ENCODE measurements around the gene RTKN. TPM values are rescaled to one million over a fixed set of nuclear protein-coding genes. Genes with fewer than 3 reads are reported as not detected.

RTKN gene
- total and polyA plus RNA-seq, 10 of the 15 experiments (the other 5 are each of a cell fraction or from before 2014, with no cell fraction given): 0.50 to 12.3 (median 5.4) TPM

DNA sequence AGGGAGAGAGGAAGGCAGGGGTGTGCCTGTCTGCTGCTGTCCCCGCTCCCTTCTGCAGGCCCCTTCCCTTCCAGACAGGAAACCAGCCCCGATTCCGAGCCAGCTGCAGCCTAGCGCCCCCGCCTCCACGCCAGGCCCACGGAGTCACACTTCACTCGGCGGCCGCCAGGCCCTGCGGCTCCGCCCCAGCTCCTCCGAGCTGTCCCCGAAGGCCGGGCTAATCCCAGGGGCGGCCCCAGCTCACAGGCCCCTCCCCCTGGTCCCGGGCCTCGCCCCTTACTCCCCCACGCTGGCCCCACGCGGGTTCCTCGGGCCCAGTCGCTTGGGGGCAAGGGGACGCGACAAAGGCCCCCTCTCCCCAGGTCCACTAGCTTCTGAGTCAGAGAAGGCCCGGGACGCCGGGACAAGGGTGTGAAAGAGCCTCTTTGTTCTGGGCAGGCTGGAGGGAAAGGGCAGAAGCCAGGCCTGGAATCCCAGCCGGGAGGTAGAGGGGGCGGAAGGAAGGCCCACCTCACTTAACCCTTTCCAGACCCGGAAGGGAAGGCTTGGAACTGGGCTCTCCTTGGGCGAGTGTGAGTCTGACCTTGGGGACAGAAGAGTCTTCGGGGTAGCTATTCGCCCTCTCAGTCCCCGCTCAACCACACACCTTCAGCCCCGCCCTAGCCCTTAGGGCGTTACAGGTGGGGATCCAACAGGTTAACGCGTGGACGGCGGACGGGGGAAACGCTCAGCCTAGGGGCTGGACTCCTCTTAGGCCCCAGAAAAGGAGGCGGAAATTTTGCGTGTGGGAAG, 1.2 kb downstream of the RTKN start (continued):
- TF ChIP-seq EGR1 (IDR thresholded peaks at IDR 0.05; ENCODE audit: borderline replicate concordance in 1 of 2, low read depth in 2 of 2, low read length in 2 of 2): peak in 1 of 2 experiments; percentile 81; a peak in 2 of 3 replicates
- no peak for TF ChIP-seq ZSCAN29 (IDR thresholded peaks at IDR 0.05)
- peak; percentile 57; the same call in 1 of the 2 replicates for TF ChIP-seq DPF2 (IDR thresholded peaks at IDR 0.05)
- TF ChIP-seq, protein P1, sequence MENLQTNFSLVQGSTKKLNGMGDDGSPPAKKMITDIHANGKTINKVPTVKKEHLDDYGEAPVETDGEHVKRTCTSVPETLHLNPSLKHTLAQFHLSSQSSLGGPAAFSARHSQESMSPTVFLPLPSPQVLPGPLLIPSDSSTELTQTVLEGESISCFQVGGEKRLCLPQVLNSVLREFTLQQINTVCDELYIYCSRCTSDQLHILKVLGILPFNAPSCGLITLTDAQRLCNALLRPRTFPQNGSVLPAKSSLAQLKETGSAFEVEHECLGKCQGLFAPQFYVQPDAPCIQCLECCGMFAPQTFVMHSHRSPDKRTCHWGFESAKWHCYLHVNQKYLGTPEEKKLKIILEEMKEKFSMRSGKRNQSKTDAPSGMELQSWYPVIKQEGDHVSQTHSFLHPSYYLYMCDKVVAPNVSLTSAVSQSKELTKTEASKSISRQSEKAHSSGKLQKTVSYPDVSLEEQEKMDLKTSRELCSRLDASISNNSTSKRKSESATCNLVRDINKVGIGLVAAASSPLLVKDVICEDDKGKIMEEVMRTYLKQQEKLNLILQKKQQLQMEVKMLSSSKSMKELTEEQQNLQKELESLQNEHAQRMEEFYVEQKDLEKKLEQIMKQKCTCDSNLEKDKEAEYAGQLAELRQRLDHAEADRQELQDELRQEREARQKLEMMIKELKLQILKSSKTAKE (IDR thresholded peaks at IDR 0.05; ENCODE audit: low read depth, poor library complexity, severe bottlenecking): no peak
- peak; percentile 72; the same call in 1 of the 2 replicates for TF ChIP-seq TCF3 (IDR thresholded peaks at IDR 0.05; ENCODE audit: borderline replicate concordance, insufficient read depth, low read depth, low read length)
- TF ChIP-seq TBL1XR1 (IDR thresholded peaks at IDR 0.05; ENCODE audit: low read depth, low read length): no peak
- peak; percentile 83; the same call in 1 of the 2 replicates for TF ChIP-seq BACH1 (IDR thresholded peaks at IDR 0.05; ENCODE audit: borderline replicate concordance)
- TF ChIP-seq, protein P2, sequence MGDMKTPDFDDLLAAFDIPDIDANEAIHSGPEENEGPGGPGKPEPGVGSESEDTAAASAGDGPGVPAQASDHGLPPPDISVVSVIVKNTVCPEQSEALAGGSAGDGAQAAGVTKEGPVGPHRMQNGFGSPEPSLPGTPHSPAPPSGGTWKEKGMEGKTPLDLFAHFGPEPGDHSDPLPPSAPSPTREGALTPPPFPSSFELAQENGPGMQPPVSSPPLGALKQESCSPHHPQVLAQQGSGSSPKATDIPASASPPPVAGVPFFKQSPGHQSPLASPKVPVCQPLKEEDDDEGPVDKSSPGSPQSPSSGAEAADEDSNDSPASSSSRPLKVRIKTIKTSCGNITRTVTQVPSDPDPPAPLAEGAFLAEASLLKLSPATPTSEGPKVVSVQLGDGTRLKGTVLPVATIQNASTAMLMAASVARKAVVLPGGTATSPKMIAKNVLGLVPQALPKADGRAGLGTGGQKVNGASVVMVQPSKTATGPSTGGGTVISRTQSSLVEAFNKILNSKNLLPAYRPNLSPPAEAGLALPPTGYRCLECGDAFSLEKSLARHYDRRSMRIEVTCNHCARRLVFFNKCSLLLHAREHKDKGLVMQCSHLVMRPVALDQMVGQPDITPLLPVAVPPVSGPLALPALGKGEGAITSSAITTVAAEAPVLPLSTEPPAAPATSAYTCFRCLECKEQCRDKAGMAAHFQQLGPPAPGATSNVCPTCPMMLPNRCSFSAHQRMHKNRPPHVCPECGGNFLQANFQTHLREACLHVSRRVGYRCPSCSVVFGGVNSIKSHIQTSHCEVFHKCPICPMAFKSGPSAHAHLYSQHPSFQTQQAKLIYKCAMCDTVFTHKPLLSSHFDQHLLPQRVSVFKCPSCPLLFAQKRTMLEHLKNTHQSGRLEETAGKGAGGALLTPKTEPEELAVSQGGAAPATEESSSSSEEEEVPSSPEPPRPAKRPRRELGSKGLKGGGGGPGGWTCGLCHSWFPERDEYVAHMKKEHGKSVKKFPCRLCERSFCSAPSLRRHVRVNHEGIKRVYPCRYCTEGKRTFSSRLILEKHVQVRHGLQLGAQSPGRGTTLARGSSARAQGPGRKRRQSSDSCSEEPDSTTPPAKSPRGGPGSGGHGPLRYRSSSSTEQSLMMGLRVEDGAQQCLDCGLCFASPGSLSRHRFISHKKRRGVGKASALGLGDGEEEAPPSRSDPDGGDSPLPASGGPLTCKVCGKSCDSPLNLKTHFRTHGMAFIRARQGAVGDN (IDR thresholded peaks at IDR 0.05): peak; percentile 64; the same call in 1 of the 2 replicates
- TF ChIP-seq SIX5 (IDR thresholded peaks at IDR 0.05; ENCODE audit: low read depth, low read length, severe bottlenecking): no peak
- TF ChIP-seq GABPA (IDR thresholded peaks at IDR 0.05; ENCODE audit: low read depth): no peak
- TF ChIP-seq FOS (IDR thresholded peaks at IDR 0.05; ENCODE audit: borderline replicate concordance, extremely low read depth, insufficient read length): no peak
- TF ChIP-seq MXI1 (IDR thresholded peaks at IDR 0.05; ENCODE audit: low read depth, low read length): peak; percentile 56; the same call in 1 of the 2 replicates
- TF ChIP-seq POLR2AphosphoS5 (IDR thresholded peaks at IDR 0.05; ENCODE audit: low read length): peak; percentile 54; the same call in 1 of the 2 replicates
- TF ChIP-seq, protein P3, sequence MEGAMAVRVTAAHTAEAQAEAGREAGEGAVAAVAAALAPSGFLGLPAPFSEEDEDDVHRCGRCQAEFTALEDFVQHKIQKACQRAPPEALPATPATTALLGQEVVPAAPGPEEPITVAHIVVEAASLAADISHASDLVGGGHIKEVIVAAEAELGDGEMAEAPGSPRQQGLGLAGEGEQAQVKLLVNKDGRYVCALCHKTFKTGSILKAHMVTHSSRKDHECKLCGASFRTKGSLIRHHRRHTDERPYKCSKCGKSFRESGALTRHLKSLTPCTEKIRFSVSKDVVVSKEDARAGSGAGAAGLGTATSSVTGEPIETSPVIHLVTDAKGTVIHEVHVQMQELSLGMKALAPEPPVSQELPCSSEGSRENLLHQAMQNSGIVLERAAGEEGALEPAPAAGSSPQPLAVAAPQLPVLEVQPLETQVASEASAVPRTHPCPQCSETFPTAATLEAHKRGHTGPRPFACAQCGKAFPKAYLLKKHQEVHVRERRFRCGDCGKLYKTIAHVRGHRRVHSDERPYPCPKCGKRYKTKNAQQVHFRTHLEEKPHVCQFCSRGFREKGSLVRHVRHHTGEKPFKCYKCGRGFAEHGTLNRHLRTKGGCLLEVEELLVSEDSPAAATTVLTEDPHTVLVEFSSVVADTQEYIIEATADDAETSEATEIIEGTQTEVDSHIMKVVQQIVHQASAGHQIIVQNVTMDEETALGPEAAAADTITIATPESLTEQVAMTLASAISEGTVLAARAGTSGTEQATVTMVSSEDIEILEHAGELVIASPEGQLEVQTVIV (IDR thresholded peaks at IDR 0.05; ENCODE audit: borderline replicate concordance, partially characterized antibody): no peak
- no peak for TF ChIP-seq KLF5 (IDR thresholded peaks at IDR 0.05; ENCODE audit: partially characterized antibody)
- TF ChIP-seq, protein P4, sequence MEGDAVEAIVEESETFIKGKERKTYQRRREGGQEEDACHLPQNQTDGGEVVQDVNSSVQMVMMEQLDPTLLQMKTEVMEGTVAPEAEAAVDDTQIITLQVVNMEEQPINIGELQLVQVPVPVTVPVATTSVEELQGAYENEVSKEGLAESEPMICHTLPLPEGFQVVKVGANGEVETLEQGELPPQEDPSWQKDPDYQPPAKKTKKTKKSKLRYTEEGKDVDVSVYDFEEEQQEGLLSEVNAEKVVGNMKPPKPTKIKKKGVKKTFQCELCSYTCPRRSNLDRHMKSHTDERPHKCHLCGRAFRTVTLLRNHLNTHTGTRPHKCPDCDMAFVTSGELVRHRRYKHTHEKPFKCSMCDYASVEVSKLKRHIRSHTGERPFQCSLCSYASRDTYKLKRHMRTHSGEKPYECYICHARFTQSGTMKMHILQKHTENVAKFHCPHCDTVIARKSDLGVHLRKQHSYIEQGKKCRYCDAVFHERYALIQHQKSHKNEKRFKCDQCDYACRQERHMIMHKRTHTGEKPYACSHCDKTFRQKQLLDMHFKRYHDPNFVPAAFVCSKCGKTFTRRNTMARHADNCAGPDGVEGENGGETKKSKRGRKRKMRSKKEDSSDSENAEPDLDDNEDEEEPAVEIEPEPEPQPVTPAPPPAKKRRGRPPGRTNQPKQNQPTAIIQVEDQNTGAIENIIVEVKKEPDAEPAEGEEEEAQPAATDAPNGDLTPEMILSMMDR (IDR thresholded peaks at IDR 0.05 in 2 of 3, conservative IDR thresholded peaks at IDR 0.05 in 1 of 3; ENCODE audit: control insufficient read depth in 2 of 3, extremely low read depth in 1 of 3, insufficient read depth in 1 of 3, low read depth in 3 of 3, low read length in 3 of 3): peak in 2 of 3 experiments; percentile 19 to 38; a peak in 3 of 6 replicates
- TF ChIP-seq SREBF2 (IDR thresholded peaks at IDR 0.05; ENCODE audit: low read length): no peak
- TF ChIP-seq HCFC1 (IDR thresholded peaks at IDR 0.05; ENCODE audit: low read length): no peak
